ENCODE data around the gene PXMP4. TPM values are rescaled to one million over a fixed set of nuclear protein-coding genes. Genes with fewer than 3 reads are reported as not detected.

Gene PXMP4
- total and polyA plus RNA-seq, 9 of the 15 experiments (the other 6 are each of a cell fraction or from before 2014, with no cell fraction given), result 4.8 to 29.1 (median 6.8) TPM

DNA sequence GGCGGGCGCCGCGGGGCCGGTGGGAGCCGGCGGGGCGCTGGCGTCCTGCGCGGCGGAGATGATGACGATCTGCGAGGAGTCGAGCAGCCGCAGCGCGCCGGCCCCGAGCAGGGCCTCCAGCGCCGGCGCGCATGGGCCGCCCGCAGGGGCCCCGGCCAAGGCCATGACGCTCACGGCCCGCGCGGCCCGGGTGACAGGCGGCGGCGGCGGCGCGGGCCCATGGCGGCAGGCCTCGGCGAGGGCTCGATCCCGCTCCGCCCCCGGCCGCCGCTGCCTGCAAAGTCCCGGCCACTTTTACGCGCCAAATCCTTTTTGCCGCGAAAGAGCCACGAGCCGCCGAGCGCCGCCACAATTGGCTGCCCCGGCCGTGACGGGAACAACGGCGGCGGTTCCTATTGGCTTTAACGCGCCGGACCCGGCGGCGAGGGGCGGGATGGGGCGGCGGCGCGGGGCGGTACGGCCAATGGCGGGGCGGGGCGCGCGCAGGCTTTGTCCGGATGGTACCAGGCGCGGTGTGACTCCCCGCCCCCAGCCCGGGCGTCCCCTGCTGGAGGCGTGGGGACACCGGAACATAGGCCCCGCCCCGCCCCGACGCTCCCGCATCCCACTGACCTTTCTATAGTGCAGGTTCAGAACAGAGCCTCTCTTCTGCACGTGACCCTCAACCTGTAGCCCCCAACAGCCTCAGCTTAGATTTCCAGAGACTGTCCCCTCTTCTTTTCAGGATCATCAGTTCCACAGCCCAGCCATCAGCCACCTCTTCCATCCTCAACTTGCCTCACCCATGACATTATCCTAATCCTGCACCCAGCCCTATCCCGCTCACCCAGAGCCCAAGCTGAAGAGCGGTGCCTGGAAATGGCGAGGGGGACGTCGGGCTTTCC, 33.8 kb downstream of the PXMP4 start, which contains the start of gene E2F1 (continued):
- TF ChIP-seq ATF2 (CRISPR knock-in tag; IDR thresholded peaks at IDR 0.05) (no peak; the same call in 1 of the 2 replicates), TGIF2 (CRISPR knock-in tag; IDR thresholded peaks at IDR 0.05) (no peak), HMGN3 (IDR thresholded peaks at IDR 0.05; ENCODE audit: borderline replicate concordance, extremely low read depth, insufficient read length, low read depth, low read length) (peak; percentile 52), TAF1 (IDR thresholded peaks at IDR 0.05; ENCODE audit: control insufficient read depth, extremely low read depth, insufficient read depth, low read length, severe bottlenecking) (peak; percentile 54), L3MBTL2 (IDR thresholded peaks at IDR 0.05) (peak; percentile 92), ZFP1 (CRISPR knock-in tag; IDR thresholded peaks at IDR 0.05) (no peak), ZNF76 (CRISPR knock-in tag; IDR thresholded peaks at IDR 0.05; ENCODE audit: borderline replicate concordance) (no peak), MAZ (CRISPR knock-in tag; conservative IDR thresholded peaks at IDR 0.05 in 1 of 2, IDR thresholded peaks at IDR 0.05 in 1 of 2) (peak; percentile 36 to 82)
- TF ChIP-seq, protein P1, sequence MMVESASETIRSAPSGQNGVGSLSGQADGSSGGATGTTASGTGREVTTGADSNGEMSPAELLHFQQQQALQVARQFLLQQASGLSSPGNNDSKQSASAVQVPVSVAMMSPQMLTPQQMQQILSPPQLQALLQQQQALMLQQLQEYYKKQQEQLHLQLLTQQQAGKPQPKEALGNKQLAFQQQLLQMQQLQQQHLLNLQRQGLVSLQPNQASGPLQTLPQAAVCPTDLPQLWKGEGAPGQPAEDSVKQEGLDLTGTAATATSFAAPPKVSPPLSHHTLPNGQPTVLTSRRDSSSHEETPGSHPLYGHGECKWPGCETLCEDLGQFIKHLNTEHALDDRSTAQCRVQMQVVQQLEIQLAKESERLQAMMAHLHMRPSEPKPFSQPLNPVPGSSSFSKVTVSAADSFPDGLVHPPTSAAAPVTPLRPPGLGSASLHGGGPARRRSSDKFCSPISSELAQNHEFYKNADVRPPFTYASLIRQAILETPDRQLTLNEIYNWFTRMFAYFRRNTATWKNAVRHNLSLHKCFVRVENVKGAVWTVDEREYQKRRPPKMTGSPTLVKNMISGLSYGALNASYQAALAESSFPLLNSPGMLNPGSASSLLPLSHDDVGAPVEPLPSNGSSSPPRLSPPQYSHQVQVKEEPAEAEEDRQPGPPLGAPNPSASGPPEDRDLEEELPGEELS (CRISPR knock-in tag; IDR thresholded peaks at IDR 0.05; ENCODE audit: borderline replicate concordance), result no peak
- TF ChIP-seq, protein P2, sequence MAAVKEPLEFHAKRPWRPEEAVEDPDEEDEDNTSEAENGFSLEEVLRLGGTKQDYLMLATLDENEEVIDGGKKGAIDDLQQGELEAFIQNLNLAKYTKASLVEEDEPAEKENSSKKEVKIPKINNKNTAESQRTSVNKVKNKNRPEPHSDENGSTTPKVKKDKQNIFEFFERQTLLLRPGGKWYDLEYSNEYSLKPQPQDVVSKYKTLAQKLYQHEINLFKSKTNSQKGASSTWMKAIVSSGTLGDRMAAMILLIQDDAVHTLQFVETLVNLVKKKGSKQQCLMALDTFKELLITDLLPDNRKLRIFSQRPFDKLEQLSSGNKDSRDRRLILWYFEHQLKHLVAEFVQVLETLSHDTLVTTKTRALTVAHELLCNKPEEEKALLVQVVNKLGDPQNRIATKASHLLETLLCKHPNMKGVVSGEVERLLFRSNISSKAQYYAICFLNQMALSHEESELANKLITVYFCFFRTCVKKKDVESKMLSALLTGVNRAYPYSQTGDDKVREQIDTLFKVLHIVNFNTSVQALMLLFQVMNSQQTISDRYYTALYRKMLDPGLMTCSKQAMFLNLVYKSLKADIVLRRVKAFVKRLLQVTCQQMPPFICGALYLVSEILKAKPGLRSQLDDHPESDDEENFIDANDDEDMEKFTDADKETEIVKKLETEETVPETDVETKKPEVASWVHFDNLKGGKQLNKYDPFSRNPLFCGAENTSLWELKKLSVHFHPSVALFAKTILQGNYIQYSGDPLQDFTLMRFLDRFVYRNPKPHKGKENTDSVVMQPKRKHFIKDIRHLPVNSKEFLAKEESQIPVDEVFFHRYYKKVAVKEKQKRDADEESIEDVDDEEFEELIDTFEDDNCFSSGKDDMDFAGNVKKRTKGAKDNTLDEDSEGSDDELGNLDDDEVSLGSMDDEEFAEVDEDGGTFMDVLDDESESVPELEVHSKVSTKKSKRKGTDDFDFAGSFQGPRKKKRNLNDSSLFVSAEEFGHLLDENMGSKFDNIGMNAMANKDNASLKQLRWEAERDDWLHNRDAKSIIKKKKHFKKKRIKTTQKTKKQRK (IDR thresholded peaks at IDR 0.05; ENCODE audit: borderline replicate concordance, low read depth, low read length), result peak; percentile 26; the same call in 1 of the 2 replicates
- TF ChIP-seq, protein P3, sequence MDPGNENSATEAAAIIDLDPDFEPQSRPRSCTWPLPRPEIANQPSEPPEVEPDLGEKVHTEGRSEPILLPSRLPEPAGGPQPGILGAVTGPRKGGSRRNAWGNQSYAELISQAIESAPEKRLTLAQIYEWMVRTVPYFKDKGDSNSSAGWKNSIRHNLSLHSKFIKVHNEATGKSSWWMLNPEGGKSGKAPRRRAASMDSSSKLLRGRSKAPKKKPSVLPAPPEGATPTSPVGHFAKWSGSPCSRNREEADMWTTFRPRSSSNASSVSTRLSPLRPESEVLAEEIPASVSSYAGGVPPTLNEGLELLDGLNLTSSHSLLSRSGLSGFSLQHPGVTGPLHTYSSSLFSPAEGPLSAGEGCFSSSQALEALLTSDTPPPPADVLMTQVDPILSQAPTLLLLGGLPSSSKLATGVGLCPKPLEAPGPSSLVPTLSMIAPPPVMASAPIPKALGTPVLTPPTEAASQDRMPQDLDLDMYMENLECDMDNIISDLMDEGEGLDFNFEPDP (CRISPR knock-in tag; IDR thresholded peaks at IDR 0.05), result no peak
- TF ChIP-seq, protein P4, sequence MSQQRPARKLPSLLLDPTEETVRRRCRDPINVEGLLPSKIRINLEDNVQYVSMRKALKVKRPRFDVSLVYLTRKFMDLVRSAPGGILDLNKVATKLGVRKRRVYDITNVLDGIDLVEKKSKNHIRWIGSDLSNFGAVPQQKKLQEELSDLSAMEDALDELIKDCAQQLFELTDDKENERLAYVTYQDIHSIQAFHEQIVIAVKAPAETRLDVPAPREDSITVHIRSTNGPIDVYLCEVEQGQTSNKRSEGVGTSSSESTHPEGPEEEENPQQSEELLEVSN (IDR thresholded peaks at IDR 0.05; ENCODE audit: borderline replicate concordance in 1 of 2, extremely low read depth in 1 of 2, insufficient read depth in 1 of 2, insufficient read length in 1 of 2, low read depth in 1 of 2, low read length in 1 of 2, poor library complexity in 1 of 2, severe bottlenecking in 1 of 2), result peak; percentile 86 to 98
